T-helper 1 cell treated with Interleukin-12 subunit alpha and Interleukin-12 subunit beta and Interleukin-4 antibody, amounts not matched to agents 30 μg/mL and 1 μg/mL, for 36 hours (primary cell): ENCODE data around the gene CBFB.

Source experiments
- H3K27ac Mint-ChIP-seq: one replicate; pipeline ENCODE4 v1.8.0; 2021; ENCODE audit warnings: mild to moderate bottlenecking, mixed read lengths
- H3K27me3 Mint-ChIP-seq: one replicate; pipeline ENCODE4 v1.8.0; 2021; ENCODE audit warnings: low read depth, mixed read lengths
- H3K36me3 Mint-ChIP-seq: one replicate; pipeline ENCODE4 v1.8.0; 2021; ENCODE audit warnings: low read depth, mixed read lengths
- H3K4me1 Mint-ChIP-seq: one replicate; pipeline ENCODE4 v1.8.0; 2021; ENCODE audit warnings: low read depth, mixed read lengths
- H3K4me3 Mint-ChIP-seq: one replicate; pipeline ENCODE4 v1.8.0; 2021; ENCODE audit warnings: mild to moderate bottlenecking, moderate library complexity, mixed read lengths
- H3K9me3 Mint-ChIP-seq: one replicate; pipeline ENCODE4 v1.8.0; 2021; ENCODE audit warnings: mixed read lengths

Gene CBFB

DNA sequence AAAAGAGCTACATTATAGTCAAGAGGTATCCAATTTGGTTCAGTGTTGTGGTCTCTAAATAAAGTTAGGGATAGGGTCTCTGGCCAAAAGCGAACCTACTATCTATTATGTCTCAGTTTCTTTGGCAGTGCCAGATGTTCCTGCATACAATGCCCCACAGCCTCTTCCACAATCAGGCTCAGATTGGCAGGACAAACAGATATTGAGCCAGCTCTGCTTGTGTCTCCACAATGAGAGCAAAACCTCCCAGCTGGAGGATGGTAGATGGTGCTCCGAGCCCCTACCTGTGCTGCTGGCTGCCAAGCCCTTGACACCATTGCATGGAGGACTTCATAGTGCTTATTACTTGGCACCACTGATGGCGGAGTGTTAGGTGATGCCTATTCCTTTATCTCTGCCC lies 100.5 kb downstream of the CBFB start:
- H3K4me1 Mint-ChIP-seq: peaks cover 2% of the 10 kb centered on the region
- peaks cover 19% of the 10 kb centered on the region for H3K36me3 Mint-ChIP-seq
- H3K9me3 Mint-ChIP-seq: no peaks in the 10 kb centered on the region
- H3K27me3 Mint-ChIP-seq: no peaks in the 10 kb centered on the region
- no peak overlapping the region for H3K27ac Mint-ChIP-seq
- no peak overlapping the region for H3K4me3 Mint-ChIP-seq

DNA sequence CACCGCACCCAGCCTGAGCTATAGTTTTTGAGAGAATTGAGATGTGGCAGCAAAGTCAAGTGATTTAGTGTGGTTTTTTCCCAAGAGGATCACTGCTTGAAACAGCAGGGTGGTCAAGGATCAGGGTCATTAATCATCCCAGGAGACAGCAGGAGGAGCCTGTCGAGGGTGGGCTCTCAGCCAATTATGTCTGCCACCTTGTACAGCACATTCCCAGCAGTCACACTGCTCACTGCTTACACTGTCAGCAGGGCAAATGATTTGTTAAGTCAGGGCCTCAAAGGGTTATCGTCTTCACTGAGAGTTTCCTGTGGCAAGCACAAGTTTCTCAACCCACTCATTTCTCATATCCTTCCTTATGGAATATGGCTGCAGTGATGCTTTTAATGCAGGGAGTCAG lies 108.7 kb downstream of the CBFB start:
- Mint-ChIP-seq H3K36me3 (peaks cover 31% of the 10 kb centered on the region), H3K27me3 (no peaks in the 10 kb centered on the region), H3K9me3 (no peaks in the 10 kb centered on the region), H3K4me1 (no peaks in the 10 kb centered on the region), H3K27ac (no peak overlapping the region), H3K4me3 (no peak overlapping the region)

DNA sequence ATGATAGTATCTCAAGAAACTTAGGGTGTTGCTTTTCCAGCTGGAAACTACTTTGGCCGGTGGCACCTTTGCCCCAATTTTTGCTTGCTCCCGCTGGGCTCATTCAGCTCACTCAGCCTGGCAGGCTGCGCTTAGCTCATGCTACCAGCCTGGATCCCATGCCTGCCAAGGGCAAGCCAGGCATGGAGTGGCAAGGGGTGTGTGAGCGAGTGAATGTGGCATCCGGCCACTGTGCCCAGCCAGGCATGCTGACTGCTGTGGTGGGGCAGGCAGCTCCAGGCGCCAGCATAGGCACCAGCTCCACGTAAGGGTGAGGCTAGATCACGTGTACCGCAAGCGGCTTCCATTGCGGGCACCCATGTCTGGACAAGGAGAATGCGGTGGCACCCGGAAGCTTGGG lies 112.4 kb downstream of the CBFB start:
- Mint-ChIP-seq H3K36me3 (peaks cover 30% of the 10 kb centered on the region), H3K4me3 (no peak overlapping the region), H3K27ac (no peak overlapping the region), H3K4me1 (no peaks in the 10 kb centered on the region), H3K27me3 (no peaks in the 10 kb centered on the region), H3K9me3 (no peaks in the 10 kb centered on the region)

DNA sequence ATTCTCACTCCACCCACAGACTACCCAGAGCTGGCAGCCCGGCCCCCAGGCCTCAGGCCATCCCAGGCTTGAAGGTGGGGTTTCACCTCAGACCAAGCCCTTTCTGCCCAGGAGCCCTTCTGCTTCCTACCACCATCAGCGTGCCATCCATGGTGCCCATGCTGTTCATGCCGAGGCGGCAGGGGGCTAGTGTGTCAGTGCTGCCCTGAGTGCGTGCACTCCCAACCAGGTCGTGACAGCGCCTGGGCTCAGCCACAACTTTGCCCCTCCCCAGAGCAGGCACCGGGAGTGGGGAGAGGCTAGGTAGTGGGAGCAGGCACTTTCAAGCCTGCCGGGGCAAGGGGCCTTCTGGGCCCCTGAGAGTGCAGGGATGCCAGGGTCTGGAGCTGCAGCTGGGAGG lies 113.4 kb downstream of the CBFB start:
- H3K4me3 Mint-ChIP-seq: no peak overlapping the region
- no peaks in the 10 kb centered on the region for H3K4me1 Mint-ChIP-seq
- H3K27ac Mint-ChIP-seq: no peak overlapping the region
- no peaks in the 10 kb centered on the region for H3K27me3 Mint-ChIP-seq
- peaks cover 33% of the 10 kb centered on the region for H3K36me3 Mint-ChIP-seq
- H3K9me3 Mint-ChIP-seq: no peaks in the 10 kb centered on the region

DNA sequence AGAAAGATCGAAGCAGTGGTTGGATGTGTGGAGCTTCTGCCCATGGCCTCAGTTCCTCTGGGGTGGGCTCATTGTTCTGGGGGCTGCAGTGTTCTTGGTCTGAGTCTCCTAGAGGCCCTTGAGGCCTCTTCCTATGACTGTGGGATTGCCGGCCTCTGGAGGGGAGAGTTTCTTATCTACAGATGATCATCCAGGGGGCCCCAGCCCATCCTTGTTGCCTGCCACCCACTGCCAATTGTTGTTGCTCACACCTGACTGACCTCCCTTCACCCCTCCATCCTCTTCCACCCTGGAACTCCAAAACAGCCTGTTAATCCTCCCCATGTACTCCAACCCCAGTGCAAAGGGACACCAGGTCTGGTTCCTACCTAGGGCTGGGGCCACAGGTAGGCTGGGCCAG lies 116.0 kb downstream of the CBFB start:
- Mint-ChIP-seq H3K4me3 (no peak overlapping the region), H3K4me1 (peaks cover 2% of the 10 kb centered on the region), H3K9me3 (no peaks in the 10 kb centered on the region), H3K36me3 (peaks cover 40% of the 10 kb centered on the region), H3K27me3 (no peaks in the 10 kb centered on the region), H3K27ac (no peak overlapping the region)

DNA sequence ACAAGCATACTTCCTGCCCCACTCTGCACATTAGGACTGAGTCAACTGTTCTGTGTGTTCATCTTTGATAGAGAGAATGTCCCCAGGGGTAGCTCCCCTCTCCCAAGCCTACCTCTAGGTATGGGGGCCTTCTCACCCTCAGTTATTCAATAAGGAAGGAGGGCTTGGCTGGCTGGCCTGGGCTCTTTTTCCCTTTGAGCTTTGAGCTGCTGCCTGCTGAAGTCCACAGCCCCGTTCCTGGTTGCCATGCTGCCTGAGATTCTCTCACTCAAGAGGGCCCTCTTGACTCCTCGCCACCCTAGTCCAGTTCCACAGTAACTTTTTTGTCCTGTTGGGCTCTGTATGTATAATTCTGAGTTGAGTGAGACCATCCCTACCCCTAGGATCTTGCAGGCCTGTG lies 116.8 kb downstream of the CBFB start:
- H3K36me3 Mint-ChIP-seq: peaks cover 33% of the 10 kb centered on the region
- H3K4me1 Mint-ChIP-seq: peaks cover 2% of the 10 kb centered on the region
- H3K27me3 Mint-ChIP-seq: no peaks in the 10 kb centered on the region
- H3K27ac Mint-ChIP-seq: peak overlapping the region; percentile 31
- no peak overlapping the region for H3K4me3 Mint-ChIP-seq
- no peaks in the 10 kb centered on the region for H3K9me3 Mint-ChIP-seq

DNA sequence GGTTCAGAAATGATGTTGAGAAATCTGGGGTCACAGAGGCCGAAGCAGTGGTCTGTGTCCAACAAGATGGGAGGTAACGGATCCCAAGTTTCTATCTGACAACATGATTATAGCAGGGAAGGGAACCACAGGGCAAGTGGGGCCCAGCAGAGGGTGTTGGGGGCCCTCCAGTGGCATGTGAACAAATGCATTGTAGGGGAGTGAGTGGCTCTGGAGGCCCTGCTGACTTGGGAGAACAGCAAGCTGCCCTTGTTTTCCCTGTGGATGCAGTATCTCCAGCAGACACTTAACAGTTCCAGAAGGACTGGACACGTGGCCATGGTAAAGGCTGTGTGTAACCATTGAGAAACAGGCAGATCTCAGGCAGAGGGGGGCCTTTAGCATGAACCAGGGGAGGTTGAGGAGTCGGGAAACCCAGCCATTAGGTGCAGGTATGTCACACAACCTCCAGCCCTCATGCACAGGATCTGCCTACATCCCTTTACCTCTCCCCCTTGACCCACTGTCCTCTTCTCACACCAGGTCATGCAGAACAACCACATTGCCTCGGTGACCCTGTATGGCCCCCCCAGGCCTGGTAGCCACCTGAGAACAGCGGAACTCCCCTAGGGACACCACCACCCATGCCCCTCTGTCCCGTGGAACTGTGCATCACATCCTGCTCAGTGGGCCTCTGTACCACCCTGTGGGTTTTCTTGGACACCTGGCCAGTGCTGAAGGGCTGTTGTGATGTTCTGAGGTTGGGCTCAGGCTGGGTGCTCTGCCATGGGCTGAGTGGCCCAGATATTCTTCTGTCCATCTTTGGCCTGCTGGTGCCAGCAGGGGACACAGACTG lies 117.8 kb downstream of the CBFB start:
- no peaks in the 10 kb centered on the region for H3K9me3 Mint-ChIP-seq
- peaks cover 9% of the 10 kb centered on the region for H3K4me1 Mint-ChIP-seq
- peaks cover 28% of the 10 kb centered on the region for H3K36me3 Mint-ChIP-seq
- H3K4me3 Mint-ChIP-seq: no peak overlapping the region
- no peaks in the 10 kb centered on the region for H3K27me3 Mint-ChIP-seq
- H3K27ac Mint-ChIP-seq: no peak overlapping the region

DNA sequence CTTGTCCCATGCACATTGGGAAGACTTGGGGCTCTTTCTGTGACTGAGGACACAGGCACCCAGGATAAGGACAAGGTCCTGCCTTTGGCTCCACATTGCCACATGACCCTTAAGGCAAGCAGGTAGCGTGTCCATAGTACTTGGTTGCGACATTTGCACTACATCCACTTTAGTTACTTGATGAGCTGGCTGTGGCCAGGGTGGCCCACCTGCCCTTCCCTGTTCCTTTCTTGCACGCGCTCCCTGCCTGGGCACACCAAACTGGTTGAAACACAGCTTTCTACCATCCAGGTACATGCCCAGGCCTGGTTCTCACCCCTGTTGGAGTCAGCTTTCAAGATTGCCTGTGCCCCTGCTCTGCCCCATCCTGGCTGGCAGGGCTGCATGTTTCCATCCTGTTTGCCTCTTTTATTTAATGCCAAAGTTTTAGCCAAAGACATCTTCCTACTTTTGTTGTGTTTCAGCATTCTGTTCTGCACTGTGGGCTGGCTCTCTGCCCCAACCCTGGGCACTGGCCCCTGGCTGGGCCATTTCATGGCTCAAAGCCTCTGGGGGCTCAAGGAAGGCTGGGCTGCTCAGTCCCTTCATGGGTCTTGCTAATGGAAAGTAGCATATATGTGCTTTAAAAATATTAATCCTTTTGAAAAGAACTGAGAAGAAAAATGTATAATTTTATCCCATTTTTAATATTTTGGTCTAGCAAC lies 118.6 kb downstream of the CBFB start:
- no peak overlapping the region for H3K4me3 Mint-ChIP-seq
- H3K36me3 Mint-ChIP-seq: peaks cover 27% of the 10 kb centered on the region
- peaks cover 13% of the 10 kb centered on the region for H3K4me1 Mint-ChIP-seq
- H3K9me3 Mint-ChIP-seq: no peaks in the 10 kb centered on the region
- no peaks in the 10 kb centered on the region for H3K27me3 Mint-ChIP-seq
- no peak overlapping the region for H3K27ac Mint-ChIP-seq

DNA sequence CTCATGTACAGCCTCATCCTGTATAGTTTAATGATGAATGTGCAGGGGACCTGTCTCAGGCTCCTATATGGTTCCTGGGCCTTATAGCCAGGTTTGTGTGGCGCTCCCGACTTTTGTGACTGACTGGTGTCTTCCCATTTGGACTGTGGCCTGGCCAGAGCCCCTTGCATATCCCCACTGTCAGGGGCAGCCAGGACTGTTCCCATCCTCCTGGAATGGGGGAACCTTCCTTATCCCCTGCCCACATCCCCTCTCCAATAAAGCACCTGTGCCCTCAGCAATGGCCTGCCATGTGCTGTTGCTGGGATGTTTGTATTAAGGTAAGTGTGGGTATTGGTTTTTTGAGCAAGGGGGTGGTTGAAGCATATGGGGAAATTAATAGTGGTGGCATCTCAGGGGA lies 119.3 kb downstream of the CBFB start:
- Mint-ChIP-seq H3K4me1 (peaks cover 19% of the 10 kb centered on the region), H3K9me3 (no peaks in the 10 kb centered on the region), H3K27ac (no peak overlapping the region), H3K36me3 (peaks cover 30% of the 10 kb centered on the region), H3K4me3 (peak overlapping the region; percentile 46), H3K27me3 (no peaks in the 10 kb centered on the region)

DNA sequence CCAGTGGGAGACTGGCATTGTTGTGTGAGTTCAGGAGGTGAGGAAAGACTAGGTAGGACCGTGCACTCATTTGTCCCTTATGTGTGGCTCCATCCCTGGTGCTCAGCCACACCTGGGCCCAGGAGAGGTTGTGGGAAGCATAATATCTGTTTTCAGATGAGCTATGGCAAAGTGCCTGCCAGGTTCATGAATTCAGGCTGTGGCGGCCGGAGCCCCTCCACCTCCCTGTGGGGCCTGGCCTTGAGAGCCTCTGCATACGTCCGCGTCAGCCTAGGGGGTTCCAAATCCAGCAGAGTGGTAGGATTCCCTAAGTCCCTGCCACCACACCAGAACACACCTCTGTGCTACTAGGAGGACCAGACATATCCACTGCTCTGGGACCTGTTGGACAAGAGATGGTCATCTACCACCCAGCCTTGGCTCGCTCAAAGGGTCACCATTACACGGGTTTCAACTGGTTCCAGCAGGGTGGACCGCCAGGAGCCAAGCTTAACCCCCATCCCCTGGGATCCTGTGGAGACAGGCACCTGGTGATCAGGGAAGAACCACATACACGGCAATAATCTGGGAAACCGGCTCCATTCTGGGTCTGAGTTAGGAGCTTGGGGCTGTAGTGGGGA lies 119.8 kb downstream of the CBFB start:
- H3K9me3 Mint-ChIP-seq: no peaks in the 10 kb centered on the region
- H3K4me1 Mint-ChIP-seq: peaks cover 22% of the 10 kb centered on the region
- H3K27ac Mint-ChIP-seq: no peak overlapping the region
- peak overlapping the region; percentile 46 for H3K4me3 Mint-ChIP-seq
- no peaks in the 10 kb centered on the region for H3K27me3 Mint-ChIP-seq
- peaks cover 29% of the 10 kb centered on the region for H3K36me3 Mint-ChIP-seq

DNA sequence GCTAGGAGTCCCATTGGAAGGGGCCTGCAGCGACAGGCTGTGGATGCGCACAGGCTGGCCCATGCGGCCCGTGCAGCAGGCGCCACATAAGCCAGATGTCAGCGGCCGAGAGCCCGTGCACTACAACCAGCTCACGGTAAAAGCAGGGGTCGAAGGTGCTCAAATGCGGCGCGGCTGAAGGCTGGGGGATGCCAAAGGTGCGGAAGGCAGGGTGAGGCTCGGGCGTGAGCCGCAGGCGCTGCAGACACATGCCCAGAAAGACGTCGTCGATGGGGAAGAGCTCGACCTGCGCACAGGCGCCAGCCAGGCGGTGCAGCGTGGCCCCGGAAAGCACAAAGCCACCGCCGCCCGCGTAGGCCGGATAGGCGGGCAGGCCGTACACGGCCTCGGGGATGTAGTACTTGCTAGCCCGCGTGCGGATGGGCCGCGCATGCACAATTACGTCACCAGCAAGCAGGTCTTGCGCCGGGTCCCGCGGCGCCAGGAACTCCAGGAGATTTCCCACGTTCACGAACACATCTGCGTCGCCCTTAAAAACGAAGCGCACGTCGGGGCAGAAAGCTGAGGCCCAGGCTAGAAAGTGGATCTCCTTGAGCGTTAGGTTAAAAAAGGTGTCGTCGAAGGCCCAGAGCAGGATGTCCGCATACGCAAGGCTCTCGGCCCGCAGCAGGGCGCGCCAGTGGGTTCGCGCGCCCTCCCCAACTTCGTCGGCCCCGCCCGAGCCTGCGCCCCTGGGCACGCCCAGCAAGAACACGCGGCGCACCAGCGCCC lies 120.5 kb downstream of the CBFB start:
- Mint-ChIP-seq H3K36me3 (peaks cover 32% of the 10 kb centered on the region), H3K4me3 (peak overlapping the region; percentile 46), H3K9me3 (no peaks in the 10 kb centered on the region), H3K27ac (no peak overlapping the region), H3K27me3 (no peaks in the 10 kb centered on the region), H3K4me1 (peaks cover 27% of the 10 kb centered on the region)

DNA sequence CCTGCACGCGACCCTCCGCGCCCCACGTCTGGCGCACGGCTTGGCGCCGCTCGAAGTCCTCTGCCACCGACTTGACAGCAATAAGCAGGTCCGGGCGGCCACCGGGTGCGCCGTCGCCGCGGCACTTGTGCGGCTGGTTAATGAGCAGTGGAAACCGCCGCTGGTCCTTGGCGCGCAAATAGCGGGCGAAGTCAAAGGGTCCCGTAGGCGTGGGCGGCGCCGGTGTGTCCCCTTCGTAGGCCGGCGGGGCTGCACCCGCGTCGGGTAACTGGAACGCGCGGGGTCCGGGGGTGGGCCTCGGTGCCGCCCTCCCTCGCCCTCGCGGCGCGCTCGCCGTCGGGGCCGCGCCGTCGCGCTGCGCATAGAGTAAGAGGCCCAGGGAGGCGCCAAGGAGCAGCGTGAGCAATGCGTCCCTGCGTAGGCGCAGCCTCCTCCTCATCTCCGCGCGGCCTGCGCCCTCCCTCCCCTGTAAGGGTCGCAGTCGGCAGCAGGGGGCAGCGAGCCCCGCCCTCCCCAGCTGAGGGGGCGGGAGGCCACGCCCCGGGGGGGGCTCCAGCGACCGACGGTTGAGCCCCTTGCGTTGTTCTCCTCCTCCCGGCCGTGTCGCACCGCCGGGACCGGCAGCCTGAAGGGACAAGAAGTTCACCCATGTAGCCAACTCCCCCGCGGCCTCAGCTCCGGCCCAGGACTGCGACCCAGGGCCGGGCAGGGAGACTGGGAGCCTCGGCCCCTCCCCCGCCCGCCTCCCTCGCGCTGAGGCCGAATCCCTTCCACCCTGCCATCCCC lies 121.3 kb downstream of the CBFB start:
- Mint-ChIP-seq H3K4me1 (peaks cover 27% of the 10 kb centered on the region), H3K27ac (no peak overlapping the region), H3K36me3 (peaks cover 31% of the 10 kb centered on the region), H3K27me3 (no peaks in the 10 kb centered on the region), H3K9me3 (no peaks in the 10 kb centered on the region), H3K4me3 (no peak overlapping the region)
